SH-SY5Y (cell line): ENCODE data around the gene CENPI.

Experiments
- GATA2 ChIP-seq: IDR thresholded peaks from 2 replicates; pipeline ENCODE4 v1.6.1; 2011; ENCODE audit warnings: mild to moderate bottlenecking, low read depth, low read length
- GATA3 ChIP-seq: IDR thresholded peaks from 2 replicates; pipeline ENCODE4 v1.6.1; 2011; ENCODE audit warnings: low read depth, mild to moderate bottlenecking, low read length, moderate library complexity

Gene CENPI

GRCh38 chrX:101097546-101098453 lies at the start of gene CENPI:
TSS of gene CENPI (plus strand) at chrX:101098204. CDS start at chrX:101101071, 2,867 bp downstream.
- TF ChIP-seq GATA2: no peak
- TF ChIP-seq GATA3: no peak

GRCh38 chrX:101051153-101051548 lies 46.9 kb upstream of the CENPI start:
- TF ChIP-seq GATA2 (no peak), GATA3 (no peak)

GRCh38 chrX:101051549-101052302 lies 46.3 kb upstream of the CENPI start, which contains the start of gene TRMT2B:
TSS of gene TRMT2B (minus strand) at chrX:101052111. CDS start at chrX:101042289, 9,822 bp downstream.
- TF ChIP-seq GATA2 (no peak), GATA3 (no peak)

GRCh38 chrX:101057093-101057714 lies 40.8 kb upstream of the CENPI start:
- TF ChIP-seq GATA2 (no peak), GATA3 (no peak)

- TF ChIP-seq GATA2: no peak
- no peak for TF ChIP-seq GATA3
These were observed 35.8 kb upstream of the CENPI start for GRCh38 chrX:101062176-101062575.

GRCh38 chrX:101071582-101071981 lies 26.4 kb upstream of the CENPI start:
- TF ChIP-seq GATA3 (no peak), GATA2 (no peak)

- TF ChIP-seq GATA2: no peak
- TF ChIP-seq GATA3: no peak
These were observed 19.0 kb upstream of the CENPI start, which contains the start of gene TMEM35A for GRCh38 chrX:101078716-101079598. TSS of gene TMEM35A (plus strand) at chrX:101078879. CDS start at chrX:101079003, 124 bp downstream.

- TF ChIP-seq GATA3: no peak
- no peak for TF ChIP-seq GATA2
These were observed 18.2 kb upstream of the CENPI start for GRCh38 chrX:101079736-101080270.

GRCh38 chrX:101080326-101081124 lies 17.5 kb upstream of the CENPI start:
- TF ChIP-seq GATA3 (no peak), GATA2 (no peak)

- TF ChIP-seq GATA3 (no peak), GATA2 (no peak)
These were observed 16.8 kb upstream of the CENPI start for GRCh38 chrX:101081231-101081630.

GRCh38 chrX:101091817-101092216 lies 6.2 kb upstream of the CENPI start:
- TF ChIP-seq GATA3: no peak
- no peak for TF ChIP-seq GATA2

GRCh38 chrX:101108284-101108683 lies 10.3 kb downstream of the CENPI start:
- TF ChIP-seq GATA2 (no peak), GATA3 (no peak)

GRCh38 chrX:101117701-101118100 lies 19.7 kb downstream of the CENPI start:
- TF ChIP-seq GATA3: no peak
- no peak for TF ChIP-seq GATA2
